Measurements from ENCODE around the gene PCDHB6.
"Not testable (repeated sequence)": the region's sequence is repeated elsewhere in the genome, so short reads cannot be mapped to it uniquely, and the experiment has no call there.

The PCDHB6 gene

DNA sequence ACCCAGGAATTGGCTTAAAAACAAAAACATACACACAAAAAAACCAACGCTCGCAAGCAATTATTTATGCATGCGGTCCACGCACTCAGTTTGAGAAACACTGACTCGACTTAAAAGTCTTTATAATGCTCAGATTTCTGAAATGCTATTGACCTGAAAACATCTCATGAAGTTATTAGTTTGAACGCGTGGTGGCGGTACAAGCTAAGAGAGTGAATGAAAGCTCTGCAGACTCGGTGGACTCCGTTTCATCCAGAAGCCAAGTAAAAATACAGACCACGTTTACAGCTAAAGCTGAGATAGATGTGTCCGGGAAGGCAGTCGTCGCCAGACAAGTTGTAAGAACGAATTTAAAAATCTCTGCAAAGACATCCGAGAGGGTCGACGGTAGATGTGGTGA, at the start of gene PCDHB6:
PCDHB6 (plus strand) TSS at position 246 of the 400 bp plus-strand sequence. CDS start 201 bp downstream, outside the sequence.
- Histone ChIP-seq H3K27ac (no peak within 1 kb of the TSS), H3K4me3 (no peak within 1 kb of the TSS)

DNA sequence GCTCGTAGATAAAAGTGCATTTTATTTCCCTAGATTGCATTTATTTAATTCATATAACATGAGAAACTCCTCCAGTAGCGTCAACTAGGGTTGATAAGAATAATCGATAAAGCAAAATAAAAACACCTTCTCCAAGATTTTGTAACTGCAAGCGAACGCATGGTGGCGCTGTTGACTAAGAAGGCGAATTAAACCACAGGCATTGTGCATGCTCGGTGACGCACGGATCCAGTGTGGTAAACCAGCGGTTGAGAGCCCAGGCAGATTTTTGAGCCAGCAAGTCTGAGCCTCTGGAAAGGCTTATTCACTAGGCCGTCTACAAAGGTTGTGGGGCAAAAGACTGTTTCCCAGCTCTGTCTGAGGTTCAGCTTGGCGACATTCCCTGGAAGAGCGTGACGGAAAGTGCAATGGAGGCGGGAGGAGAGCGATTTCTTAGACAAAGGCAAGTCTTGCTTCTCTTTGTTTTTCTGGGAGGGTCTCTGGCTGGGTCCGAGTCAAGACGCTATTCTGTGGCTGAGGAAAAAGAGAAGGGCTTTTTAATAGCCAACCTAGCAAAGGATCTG, 49.5 kb upstream of the PCDHB6 start, which contains the start of gene PCDHB3:
PCDHB3 (plus strand) TSS at position 231 of the 563 bp plus-strand sequence; CDS start at position 408, 177 bp downstream.
- peak within 1 kb of the TSS in 1 of 7 experiments; percentile 5 for H3K4me3 ChIP-seq
- no peak within 1 kb of the TSS for H3K27ac ChIP-seq

DNA sequence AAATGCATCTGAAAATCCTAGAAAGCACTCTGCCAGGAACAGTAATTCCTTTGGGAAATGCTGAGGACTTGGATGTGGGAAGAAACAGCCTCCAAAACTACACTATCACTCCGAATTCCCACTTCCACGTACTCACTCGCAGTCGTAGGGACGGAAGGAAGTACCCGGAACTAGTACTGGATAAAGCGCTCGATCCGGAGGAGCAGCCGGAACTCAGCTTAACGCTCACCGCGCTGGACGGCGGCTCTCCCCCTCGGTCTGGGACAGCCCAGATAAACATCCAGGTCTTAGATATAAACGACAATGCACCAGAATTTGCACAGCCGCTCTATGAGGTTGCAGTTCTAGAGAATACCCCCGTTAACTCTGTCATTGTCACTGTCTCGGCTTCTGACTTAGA, 48.8 kb upstream of the PCDHB6 start:
- Histone ChIP-seq H3K4me3 (no peak overlapping the region), H3K27ac (no peak overlapping the region)

DNA sequence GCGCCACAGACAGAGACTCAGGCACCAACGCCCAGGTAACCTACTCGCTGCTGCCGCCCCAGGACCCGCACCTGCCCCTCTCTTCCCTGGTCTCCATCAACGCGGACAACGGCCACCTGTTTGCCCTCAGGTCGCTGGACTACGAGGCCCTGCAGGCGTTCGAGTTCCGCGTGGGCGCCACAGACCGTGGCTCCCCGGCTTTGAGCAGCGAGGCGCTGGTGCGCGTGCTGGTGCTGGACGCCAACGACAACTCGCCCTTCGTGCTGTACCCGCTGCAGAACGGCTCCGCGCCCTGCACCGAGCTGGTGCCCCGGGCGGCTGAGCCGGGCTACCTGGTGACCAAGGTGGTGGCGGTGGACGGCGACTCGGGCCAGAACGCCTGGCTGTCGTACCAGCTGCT, 47.8 kb upstream of the PCDHB6 start:
- not testable (repeated sequence) for H3K4me3 ChIP-seq, H3K27ac ChIP-seq

DNA sequence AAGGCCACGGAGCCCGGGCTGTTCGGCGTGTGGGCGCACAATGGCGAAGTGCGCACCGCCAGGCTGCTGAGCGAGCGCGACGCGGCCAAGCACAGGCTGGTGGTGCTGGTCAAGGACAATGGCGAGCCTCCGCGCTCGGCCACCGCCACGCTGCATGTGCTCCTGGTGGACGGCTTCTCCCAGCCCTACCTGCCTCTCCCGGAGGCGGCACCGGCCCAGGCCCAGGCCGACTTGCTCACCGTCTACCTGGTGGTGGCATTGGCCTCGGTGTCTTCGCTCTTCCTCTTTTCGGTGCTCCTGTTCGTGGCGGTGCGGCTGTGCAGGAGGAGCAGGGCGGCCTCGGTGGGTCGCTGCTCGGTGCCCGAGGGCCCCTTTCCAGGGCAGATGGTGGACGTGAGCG, 47.4 kb upstream of the PCDHB6 start:
- H3K4me3 ChIP-seq = not testable (repeated sequence)

DNA sequence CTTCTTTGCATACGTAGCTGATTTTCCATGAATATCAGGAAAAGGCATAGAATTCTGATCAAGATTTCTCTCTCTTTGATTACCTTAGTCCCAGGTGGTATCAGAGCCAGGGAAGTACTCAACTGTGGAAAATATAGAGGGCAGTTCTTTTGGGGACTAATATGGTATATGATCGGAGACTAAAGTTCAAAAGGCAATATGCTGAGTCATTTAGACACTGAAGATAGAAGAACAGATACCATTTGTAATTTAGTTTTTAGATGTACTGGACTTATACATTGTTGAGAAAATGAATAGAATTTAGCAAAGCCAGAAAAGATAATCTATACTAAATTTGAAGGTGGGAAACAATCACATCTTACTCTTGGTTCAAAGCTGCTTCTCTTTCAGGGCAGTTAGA, 44.5 kb upstream of the PCDHB6 start:
- Histone ChIP-seq H3K4me3 (no peak overlapping the region), H3K27ac (no peak overlapping the region)

More for the DNA sequence above, 47.4 kb upstream of the PCDHB6 start:
- not testable (repeated sequence) for H3K27ac ChIP-seq

DNA sequence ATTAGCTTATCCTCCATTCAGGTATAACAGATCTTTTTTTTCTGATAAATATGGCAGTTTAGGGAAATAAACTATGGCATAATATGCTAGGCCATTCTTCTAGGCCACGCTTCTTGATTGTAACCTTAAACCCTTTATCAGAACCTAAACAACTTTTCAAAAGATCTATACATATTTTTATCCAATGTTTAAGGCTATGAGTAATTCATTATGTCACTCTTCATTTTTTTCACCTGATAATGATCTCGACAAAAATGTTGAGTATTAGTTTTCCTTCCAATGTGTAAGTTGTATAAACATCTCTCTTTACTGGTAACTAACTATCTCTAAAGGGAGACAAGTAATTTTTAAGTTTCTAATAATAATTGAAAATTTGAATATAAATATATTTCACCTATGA, 30.6 kb upstream of the PCDHB6 start:
- H3K4me3 ChIP-seq = no peak overlapping the region
- no peak overlapping the region for H3K27ac ChIP-seq

DNA sequence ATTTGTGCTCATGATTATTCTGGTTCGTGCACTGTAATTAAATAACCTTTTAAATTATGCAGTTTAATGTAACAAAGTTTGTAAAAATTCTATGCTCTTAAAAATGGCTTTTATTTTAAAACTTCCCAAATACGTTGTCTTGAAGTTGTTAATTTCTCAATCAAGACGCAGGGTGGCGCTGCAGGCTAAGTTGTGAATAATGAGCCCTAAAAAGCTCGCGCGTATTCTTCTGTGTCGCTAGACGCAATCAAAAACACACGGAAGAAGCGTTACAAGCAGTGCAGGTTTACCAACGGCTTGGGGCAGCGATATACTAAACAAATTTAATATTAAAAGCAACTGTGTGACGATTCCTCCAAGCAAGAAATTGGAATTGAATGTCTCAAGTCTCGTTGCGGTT, 28.3 kb upstream of the PCDHB6 start, which contains the start of gene PCDHB4:
PCDHB4 (plus strand) TSS at position 256 of the 400 bp plus-strand sequence. CDS start 181 bp downstream, outside the sequence.
- Histone ChIP-seq H3K4me3 (peak within 1 kb of the TSS in 3 of 7 experiments; percentile 5 to 21 (median 7)), H3K27ac (no peak within 1 kb of the TSS)

DNA sequence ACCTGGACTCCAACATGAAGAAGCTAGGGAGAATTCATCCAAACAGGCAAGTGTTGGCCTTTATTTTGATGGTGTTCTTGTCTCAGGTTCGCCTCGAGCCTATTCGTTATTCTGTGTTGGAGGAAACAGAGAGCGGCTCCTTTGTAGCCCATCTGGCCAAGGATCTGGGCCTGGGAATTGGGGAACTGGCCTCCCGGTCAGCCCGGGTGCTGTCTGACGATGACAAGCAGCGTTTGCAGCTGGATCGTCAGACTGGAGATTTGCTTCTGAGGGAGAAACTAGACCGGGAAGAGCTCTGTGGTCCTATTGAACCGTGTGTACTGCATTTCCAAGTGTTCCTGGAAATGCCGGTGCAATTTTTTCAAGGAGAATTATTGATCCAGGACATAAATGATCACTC, 27.9 kb upstream of the PCDHB6 start:
- Histone ChIP-seq H3K4me3 (peak overlapping the region in 3 of 7 experiments; percentile 5 to 21 (median 7)), H3K27ac (no peak overlapping the region)

DNA sequence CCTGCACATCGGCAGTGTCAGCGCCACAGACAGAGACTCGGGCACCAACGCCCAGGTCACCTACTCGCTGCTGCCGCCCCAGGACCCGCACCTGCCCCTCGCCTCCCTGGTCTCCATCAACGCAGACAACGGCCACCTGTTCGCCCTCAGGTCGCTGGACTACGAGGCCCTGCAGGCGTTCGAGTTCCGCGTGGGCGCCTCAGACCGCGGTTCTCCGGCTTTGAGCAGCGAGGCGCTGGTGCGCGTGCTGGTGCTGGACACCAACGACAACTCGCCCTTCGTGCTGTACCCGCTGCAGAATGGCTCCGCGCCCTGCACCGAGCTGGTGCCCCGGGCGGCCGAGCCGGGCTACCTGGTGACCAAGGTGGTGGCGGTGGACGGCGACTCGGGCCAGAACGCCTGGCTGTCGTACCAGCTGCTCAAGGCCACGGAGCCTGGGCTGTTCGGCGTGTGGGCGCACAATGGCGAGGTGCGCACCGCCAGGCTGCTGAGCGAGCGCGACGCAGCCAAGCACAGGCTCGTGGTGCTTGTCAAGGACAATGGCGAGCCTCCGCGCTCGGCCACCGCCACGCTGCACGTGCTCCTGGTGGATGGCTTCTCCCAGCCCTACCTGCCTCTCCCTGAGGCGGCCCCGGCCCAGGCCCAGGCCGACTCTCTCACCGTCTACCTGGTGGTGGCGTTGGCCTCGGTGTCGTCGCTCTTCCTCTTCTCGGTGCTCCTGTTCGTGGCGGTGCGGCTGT, 26.3 kb upstream of the PCDHB6 start:
- H3K4me3 ChIP-seq, H3K27ac ChIP-seq: not testable (repeated sequence)

DNA sequence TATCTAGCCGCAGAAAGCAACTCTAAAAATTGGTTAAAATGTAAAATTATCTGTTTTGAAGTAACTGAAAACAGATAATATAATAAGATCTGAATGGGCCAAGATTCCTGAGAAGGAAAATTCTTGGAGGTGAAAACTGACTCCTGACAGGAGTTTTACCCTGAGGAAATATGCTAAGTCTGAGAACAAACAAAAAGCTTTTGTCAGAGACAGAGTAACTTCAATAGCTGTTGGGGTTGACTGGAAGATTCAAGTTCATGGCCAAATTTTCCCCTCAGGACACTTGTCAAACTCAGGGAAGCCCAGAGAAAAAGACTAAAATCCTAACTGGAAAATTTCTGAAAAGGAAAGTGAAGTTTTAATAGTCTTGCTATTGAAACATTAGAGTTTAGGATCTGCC, 22.6 kb upstream of the PCDHB6 start:
- Histone ChIP-seq H3K27ac (no peak overlapping the region), H3K4me3 (no peak overlapping the region)

DNA sequence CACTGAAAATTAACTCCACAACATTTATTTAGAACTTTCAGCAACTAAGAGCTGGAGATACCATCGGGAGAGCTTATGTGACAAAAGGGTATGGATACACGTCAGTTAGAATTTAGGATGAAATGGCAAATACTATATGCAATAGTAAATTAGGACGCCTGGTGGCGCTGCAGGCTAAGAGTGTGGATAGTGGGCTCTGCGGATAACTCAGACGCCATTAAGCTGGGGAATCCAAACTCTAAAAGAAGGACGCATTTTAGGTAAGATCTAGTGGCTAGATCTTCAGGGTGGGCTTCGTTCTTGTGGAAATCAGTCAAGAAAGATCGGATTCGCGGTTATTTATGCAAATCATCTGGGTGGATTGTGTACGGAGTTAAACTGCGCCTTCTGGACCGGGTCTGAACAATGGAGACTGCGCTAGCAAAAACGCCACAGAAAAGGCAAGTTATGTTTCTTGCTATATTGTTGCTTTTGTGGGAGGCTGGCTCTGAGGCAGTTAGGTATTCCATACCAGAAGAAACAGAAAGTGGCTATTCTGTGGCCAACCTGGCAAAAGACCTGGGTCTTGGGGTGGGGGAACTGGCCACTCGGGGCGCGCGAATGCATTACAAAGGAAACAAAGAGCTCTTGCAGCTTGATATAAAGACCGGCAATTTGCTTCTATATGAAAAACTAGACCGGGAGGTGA, 14.7 kb upstream of the PCDHB6 start, which contains the start of gene PCDHB5:
PCDHB5 (plus strand) TSS at position 177 of the 688 bp plus-strand sequence; CDS start at position 406, 229 bp downstream.
- H3K27ac ChIP-seq = no peak within 1 kb of the TSS

DNA sequence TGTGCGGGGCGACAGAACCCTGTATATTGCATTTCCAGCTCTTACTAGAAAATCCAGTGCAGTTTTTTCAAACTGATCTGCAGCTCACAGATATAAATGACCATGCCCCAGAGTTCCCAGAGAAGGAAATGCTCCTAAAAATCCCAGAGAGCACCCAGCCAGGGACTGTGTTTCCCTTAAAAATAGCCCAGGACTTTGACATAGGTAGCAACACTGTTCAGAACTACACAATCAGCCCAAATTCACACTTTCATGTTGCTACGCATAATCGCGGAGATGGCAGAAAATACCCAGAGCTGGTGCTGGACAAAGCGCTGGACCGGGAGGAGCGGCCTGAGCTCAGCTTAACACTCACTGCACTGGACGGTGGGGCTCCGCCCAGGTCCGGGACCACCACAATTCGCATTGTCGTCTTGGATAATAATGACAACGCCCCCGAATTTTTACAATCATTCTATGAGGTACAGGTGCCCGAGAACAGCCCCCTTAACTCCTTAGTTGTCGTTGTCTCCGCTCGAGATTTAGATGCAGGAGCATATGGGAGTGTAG, 14.1 kb upstream of the PCDHB6 start:
- peak overlapping the region in 1 of 7 experiments; percentile 17 for H3K4me3 ChIP-seq
- no peak overlapping the region for H3K27ac ChIP-seq

More for the DNA sequence above, 14.7 kb upstream of the PCDHB6 start, which contains the start of gene PCDHB5:
- H3K4me3 ChIP-seq = peak within 1 kb of the TSS in 1 of 7 experiments; percentile 17

DNA sequence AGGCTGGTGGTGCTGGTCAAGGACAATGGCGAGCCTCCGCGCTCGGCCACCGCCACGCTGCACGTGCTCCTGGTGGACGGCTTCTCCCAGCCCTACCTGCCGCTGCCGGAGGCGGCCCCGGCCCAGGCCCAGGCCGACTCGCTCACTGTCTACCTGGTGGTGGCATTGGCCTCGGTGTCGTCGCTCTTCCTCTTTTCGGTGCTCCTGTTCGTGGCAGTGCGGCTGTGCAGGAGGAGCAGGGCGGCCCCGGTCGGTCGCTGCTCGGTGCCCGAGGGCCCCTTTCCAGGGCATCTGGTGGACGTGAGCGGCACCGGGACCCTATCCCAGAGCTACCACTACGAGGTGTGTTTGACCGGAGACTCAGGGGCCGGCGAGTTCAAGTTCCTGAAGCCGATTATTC, 12.5 kb upstream of the PCDHB6 start:
- H3K4me3 ChIP-seq, H3K27ac ChIP-seq: not testable (repeated sequence)

DNA sequence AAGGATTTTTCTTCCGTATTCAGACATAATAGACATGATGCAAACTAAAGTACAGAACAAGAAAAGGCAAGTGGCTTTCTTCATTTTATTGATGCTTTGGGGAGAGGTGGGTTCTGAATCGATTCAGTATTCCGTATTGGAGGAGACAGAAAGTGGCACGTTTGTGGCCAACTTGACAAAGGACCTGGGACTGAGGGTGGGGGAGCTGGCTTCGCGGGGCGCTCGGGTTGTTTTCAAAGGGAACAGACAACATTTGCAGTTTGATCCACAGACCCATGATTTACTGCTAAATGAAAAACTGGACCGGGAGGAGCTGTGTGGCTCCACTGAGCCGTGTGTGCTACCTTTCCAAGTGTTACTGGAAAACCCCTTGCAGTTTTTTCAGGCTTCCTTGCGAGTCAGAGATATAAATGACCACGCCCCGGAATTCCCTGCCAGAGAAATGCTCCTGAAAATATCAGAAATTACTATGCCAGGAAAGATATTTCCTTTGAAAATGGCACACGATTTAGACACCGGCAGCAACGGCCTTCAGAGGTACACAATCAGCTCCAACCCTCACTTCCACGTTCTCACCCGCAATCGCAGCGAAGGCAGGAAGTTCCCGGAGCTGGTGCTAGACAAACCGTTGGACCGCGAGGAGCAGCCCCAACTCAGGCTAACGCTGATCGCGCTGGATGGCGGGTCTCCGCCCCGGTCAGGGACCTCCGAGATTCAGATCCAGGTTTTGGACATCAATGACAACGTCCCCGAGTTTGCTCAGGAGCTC, 551 bp downstream of the PCDHB6 start:
- Histone ChIP-seq H3K27ac (no peak overlapping the region), H3K4me3 (no peak overlapping the region)

DNA sequence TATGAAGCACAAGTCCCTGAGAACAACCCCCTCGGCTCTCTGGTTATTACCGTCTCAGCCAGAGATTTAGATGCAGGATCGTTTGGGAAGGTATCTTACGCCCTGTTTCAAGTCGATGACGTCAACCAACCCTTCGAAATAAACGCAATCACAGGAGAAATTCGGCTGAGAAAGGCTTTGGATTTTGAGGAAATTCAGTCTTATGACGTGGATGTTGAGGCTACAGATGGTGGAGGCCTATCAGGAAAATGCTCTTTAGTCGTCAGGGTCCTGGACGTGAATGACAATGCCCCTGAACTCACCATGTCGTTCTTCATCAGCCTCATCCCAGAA, 1.1 kb downstream of the PCDHB6 start:
- no peak overlapping the region for H3K4me3 ChIP-seq
- H3K27ac ChIP-seq = no peak overlapping the region

DNA sequence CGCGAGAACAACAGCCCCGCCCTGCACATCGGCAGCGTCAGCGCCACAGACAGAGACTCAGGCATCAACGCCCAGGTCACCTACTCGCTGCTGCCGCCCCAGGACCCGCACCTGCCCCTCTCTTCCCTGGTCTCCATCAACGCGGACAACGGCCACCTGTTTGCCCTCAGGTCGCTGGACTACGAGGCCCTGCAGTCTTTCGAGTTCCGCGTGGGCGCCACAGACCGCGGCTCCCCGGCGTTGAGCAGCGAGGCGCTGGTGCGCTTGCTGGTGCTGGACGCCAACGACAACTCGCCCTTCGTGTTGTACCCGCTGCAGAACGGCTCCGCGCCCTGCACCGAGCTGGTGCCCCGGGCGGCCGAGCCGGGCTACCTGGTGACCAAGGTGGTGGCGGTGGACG, 1.8 kb downstream of the PCDHB6 start:
- not testable (repeated sequence) for H3K27ac ChIP-seq, H3K4me3 ChIP-seq

DNA sequence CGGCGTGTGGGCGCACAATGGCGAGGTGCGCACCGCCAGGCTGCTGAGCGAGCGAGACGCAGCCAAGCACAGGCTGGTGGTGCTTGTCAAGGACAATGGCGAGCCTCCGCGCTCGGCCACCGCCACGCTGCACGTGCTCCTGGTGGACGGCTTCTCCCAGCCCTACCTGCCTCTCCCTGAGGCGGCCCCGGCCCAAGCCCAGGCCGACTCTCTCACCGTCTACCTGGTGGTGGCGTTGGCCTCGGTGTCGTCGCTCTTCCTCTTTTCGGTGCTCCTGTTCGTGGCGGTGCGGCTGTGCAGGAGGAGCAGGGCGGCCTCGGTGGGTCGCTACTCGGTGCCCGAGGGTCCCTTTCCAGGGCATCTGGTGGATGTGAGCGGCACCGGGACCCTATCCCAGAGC, 2.2 kb downstream of the PCDHB6 start:
- H3K27ac ChIP-seq, H3K4me3 ChIP-seq: not testable (repeated sequence)

DNA sequence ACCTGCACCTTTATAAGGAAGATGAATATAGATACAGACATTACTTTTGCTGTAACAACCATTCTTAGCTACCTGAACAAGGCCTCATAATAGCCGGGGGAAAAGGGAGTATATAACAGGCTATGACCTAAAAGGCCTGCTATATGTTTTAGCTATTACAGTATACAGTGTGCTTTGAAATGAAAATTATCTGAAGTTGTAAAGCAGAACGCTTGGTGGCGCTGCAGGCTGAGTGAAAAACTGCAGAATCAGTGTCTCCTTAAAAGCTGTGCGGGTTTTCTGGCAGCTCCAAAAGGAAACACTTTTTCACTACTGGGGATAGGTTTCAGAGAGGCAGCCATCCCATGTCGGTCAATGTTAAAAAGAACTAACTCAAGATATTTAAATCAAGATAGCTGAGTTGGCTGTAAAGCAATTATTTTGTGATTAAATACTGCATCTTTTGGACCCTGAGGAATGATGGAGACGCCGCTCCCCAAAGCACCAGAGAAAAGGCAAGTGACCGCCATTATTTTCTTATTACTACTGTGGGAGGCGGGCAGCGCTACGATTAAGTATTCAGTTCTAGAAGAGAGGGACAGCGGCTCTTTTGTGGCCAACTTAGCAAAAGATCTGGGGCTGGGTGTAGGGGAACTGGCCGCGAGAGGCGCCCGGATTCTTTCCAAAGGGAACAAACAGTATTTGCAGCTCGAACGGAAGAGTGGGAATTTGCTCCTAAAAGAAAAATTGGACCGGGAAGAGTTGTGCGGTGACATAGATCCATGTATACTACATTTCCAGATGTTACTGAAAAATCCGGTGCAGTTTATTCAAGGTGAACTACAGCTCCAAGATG, 5.9 kb downstream of the PCDHB6 start:
- no peak overlapping the region for H3K27ac ChIP-seq
- H3K4me3 ChIP-seq = no peak overlapping the region

Data from skin epidermis (tissue), 12 donors.